HUES64 (cell line): ENCODE data around the gene CCT5.
"Not testable (repeated sequence)": the region's sequence is repeated elsewhere in the genome, so short reads cannot be mapped to it uniquely, and the experiment has no call there.

ENCODE experiments used
- H3K27ac ChIP-seq: 2 replicates; pipeline ENCODE4 v1.7.0; 2013; ENCODE audit warnings: low read depth, low read length, inconsistent platforms
- H3K27me3 ChIP-seq: 2 replicates; pipeline ENCODE4 v1.6.1; 2013; ENCODE audit warnings: mild to moderate bottlenecking, low read length; ENCODE audit not compliant: insufficient read depth
- H3K36me3 ChIP-seq: 2 replicates; pipeline ENCODE4 v1.6.1; 2013; ENCODE audit warnings: mild to moderate bottlenecking, low read length; ENCODE audit not compliant: insufficient read depth
- H3K4me1 ChIP-seq: 2 replicates; pipeline ENCODE4 v1.6.1; 2013; ENCODE audit warnings: mild to moderate bottlenecking, low read length, moderate library complexity; ENCODE audit not compliant: insufficient read depth
- H3K4me3 ChIP-seq: 2 replicates; pipeline ENCODE4 v1.5.1; 2013; ENCODE audit warnings: mild to moderate bottlenecking, low read length, moderate library complexity
- H3K9ac ChIP-seq: 2 replicates; pipeline ENCODE4 v1.6.1; 2013; ENCODE audit warnings: mild to moderate bottlenecking, low read depth, low read length
- H3K9me3 ChIP-seq: 2 replicates; pipeline ENCODE4 v1.6.1; 2013; ENCODE audit warnings: low read depth, low read length; ENCODE audit not compliant: insufficient read depth
- WGBS: fragments of 150-250, 120-280 bp; methylation state at CpG from one replicate; pipeline ENCODE4 v1.1.7; 2013; ENCODE audit warnings: missing lambda C conversion rate; 5-methylcytosine and 5-hydroxymethylcytosine counted together

Gene CCT5

GRCh38 chr5:10262995-10263394, 12.9 kb downstream of the CCT5 start:
- H3K36me3 ChIP-seq = peaks cover 87% of the 10 kb centered on the region
- H3K4me1 ChIP-seq = no peaks in the 10 kb centered on the region
- H3K9ac ChIP-seq = no peak overlapping the region
- H3K27me3 ChIP-seq = no peaks in the 10 kb centered on the region
- H3K4me3 ChIP-seq = no peak overlapping the region
- WGBS = 97% methylated on average over 11 of the region's 11 CpGs
- H3K27ac ChIP-seq = no peak overlapping the region
- no peaks in the 10 kb centered on the region for H3K9me3 ChIP-seq

GRCh38 chr5:10264604-10265003, 14.5 kb downstream of the CCT5 start:
- 99% methylated on average over 2 of the region's 3 CpGs for WGBS
- peaks cover 71% of the 10 kb centered on the region for H3K36me3 ChIP-seq

GRCh38 chr5:10265245-10266109, 15.4 kb downstream of the CCT5 start:
- Histone ChIP-seq H3K4me1 (peaks cover 7% of the 10 kb centered on the region), H3K36me3 (peaks cover 63% of the 10 kb centered on the region), H3K9ac (no peak overlapping the region), H3K27me3 (no peaks in the 10 kb centered on the region), H3K9me3 (no peaks in the 10 kb centered on the region), H3K4me3 (no peak overlapping the region), H3K27ac (no peak overlapping the region)
- 65% methylated on average over 6 of the region's 6 CpGs for WGBS

More at GRCh38 chr5:10264604-10265003, 14.5 kb downstream of the CCT5 start:
- H3K4me1 ChIP-seq = no peaks in the 10 kb centered on the region
- no peak overlapping the region for H3K27ac ChIP-seq
- no peaks in the 10 kb centered on the region for H3K9me3 ChIP-seq
- no peaks in the 10 kb centered on the region for H3K27me3 ChIP-seq
- no peak overlapping the region for H3K4me3 ChIP-seq
- H3K9ac ChIP-seq = no peak overlapping the region

- Histone ChIP-seq H3K4me1 (peaks cover 7% of the 10 kb centered on the region), H3K4me3 (no peak overlapping the region), H3K9me3 (no peaks in the 10 kb centered on the region), H3K27ac (no peak overlapping the region), H3K27me3 (no peaks in the 10 kb centered on the region), H3K9ac (no peak overlapping the region), H3K36me3 (peaks cover 56% of the 10 kb centered on the region)
- 89% methylated on average over 4 of the region's 4 CpGs for WGBS
Measured at GRCh38 chr5:10266137-10266536, 16.1 kb downstream of the CCT5 start.

- no peak overlapping the region for H3K4me3 ChIP-seq
- no peaks in the 10 kb centered on the region for H3K9me3 ChIP-seq
- H3K4me1 ChIP-seq = peaks cover 7% of the 10 kb centered on the region
- peaks cover 49% of the 10 kb centered on the region for H3K36me3 ChIP-seq
- WGBS = 80% methylated on average over 4 of the region's 4 CpGs
- no peak overlapping the region for H3K27ac ChIP-seq
- no peaks in the 10 kb centered on the region for H3K27me3 ChIP-seq
- no peak overlapping the region for H3K9ac ChIP-seq
Measured at GRCh38 chr5:10266839-10267238, 16.8 kb downstream of the CCT5 start.

GRCh38 chr5:10268100-10268499, 18.0 kb downstream of the CCT5 start:
- Histone ChIP-seq H3K27ac (no peak overlapping the region), H3K4me3 (no peak overlapping the region), H3K9ac (no peak overlapping the region), H3K36me3 (peaks cover 36% of the 10 kb centered on the region), H3K9me3 (no peaks in the 10 kb centered on the region), H3K4me1 (peaks cover 11% of the 10 kb centered on the region), H3K27me3 (no peaks in the 10 kb centered on the region)
- 90% methylated on average over 10 of the region's 10 CpGs for WGBS

- no peaks in the 10 kb centered on the region for H3K36me3 ChIP-seq
- H3K9me3 ChIP-seq = no peaks in the 10 kb centered on the region
- H3K4me3 ChIP-seq = no peak overlapping the region
- H3K4me1 ChIP-seq = peaks cover 21% of the 10 kb centered on the region
- no peaks in the 10 kb centered on the region for H3K27me3 ChIP-seq
- WGBS = 69% methylated on average over 8 of the region's 9 CpGs
- H3K9ac ChIP-seq = no peak overlapping the region
- H3K27ac ChIP-seq = no peak overlapping the region
Measured at GRCh38 chr5:10272053-10272874, 22.2 kb downstream of the CCT5 start.

- WGBS = 84% methylated on average over 5 of the region's 6 CpGs
- not testable (repeated sequence) for H3K4me3 ChIP-seq, H3K27ac ChIP-seq, H3K36me3 ChIP-seq, H3K27me3 ChIP-seq, H3K9me3 ChIP-seq, H3K9ac ChIP-seq
- H3K4me1 ChIP-seq = peaks cover 21% of the 10 kb centered on the region
Measured at GRCh38 chr5:10272875-10273209, 22.8 kb downstream of the CCT5 start.

GRCh38 chr5:10275460-10275859, 25.4 kb downstream of the CCT5 start:
- Histone ChIP-seq H3K4me1 (peaks cover 14% of the 10 kb centered on the region), H3K9ac (peak overlapping the region; percentile 37; the same call in 1 of the 2 replicates), H3K36me3 (no peaks in the 10 kb centered on the region), H3K27ac (0 out of 2 replicates have a peak overlapping the region, but pooled peaks have one; percentile 13), H3K4me3 (no peak overlapping the region), H3K27me3 (no peaks in the 10 kb centered on the region), H3K9me3 (no peaks in the 10 kb centered on the region)
- WGBS = 72% methylated on average over 10 of the region's 10 CpGs

GRCh38 chr5:10275991-10276390, 25.9 kb downstream of the CCT5 start:
- H3K27me3 ChIP-seq = no peaks in the 10 kb centered on the region
- no peaks in the 10 kb centered on the region for H3K36me3 ChIP-seq
- H3K4me1 ChIP-seq = peaks cover 14% of the 10 kb centered on the region
- H3K9me3 ChIP-seq = no peaks in the 10 kb centered on the region
- H3K4me3 ChIP-seq = no peak overlapping the region
- H3K9ac ChIP-seq = peak overlapping the region; percentile 37; the same call in 1 of the 2 replicates
- H3K27ac ChIP-seq = no peak overlapping the region
- 86% methylated on average over 9 of the region's 9 CpGs for WGBS

- Histone ChIP-seq H3K27ac (no peak overlapping the region), H3K36me3 (no peaks in the 10 kb centered on the region), H3K9me3 (no peaks in the 10 kb centered on the region), H3K4me1 (peaks cover 14% of the 10 kb centered on the region), H3K4me3 (no peak overlapping the region), H3K27me3 (no peaks in the 10 kb centered on the region), H3K9ac (no peak overlapping the region)
- 92% methylated on average over 6 of the region's 7 CpGs for WGBS
Measured at GRCh38 chr5:10276691-10277090, 26.6 kb downstream of the CCT5 start.
